Caco-2 (cell line): Measurements from ENCODE around the gene NGB. TPM values are rescaled to one million over a fixed set of nuclear protein-coding genes. Genes with fewer than 3 reads are reported as not detected.

Experiments used
- BruUV-seq: library from RNA; stranded (reverse); fragments of 400-500 nt; replicated peaks from 2 replicates; lab custom pipeline; 2021; lab: Mats Ljungman, UMichigan
- CTCF ChIA-PET: fragments of 300-600 bp; sonication (Branson Sonifier 250); formaldehyde crosslinking; loops from one replicate; lab custom pipeline; 2022; ENCODE audit warnings: antibody characterized with exemption; lab: Charles Lee
- POLR2A ChIA-PET: fragments of 300-600 bp; sonication (Branson Sonifier 250); formaldehyde crosslinking; loops from one replicate; lab custom pipeline; 2022; ENCODE audit warnings: antibody characterized with exemption; lab: Charles Lee
- DNase-seq, 2 experiments: peaks; one replicate each; pipeline versions ENCODE4 v3.0.0 to v3.0.0-alpha.2; 2020 to 2022
- H3K27me3 ChIP-seq: replicated peaks from 2 replicates; pipeline ENCODE4 v1.6.0; 2011; ENCODE audit warnings: low read length; ENCODE audit not compliant: control insufficient read depth, insufficient read depth
- H3K36me3 ChIP-seq: 2 replicates; pipeline ENCODE4 v1.5.1; 2011; ENCODE audit warnings: low read length; ENCODE audit not compliant: control insufficient read depth, insufficient read depth
- H3K4me1 ChIP-seq: fragments of 250-450 bp; sonication (Bioruptor Pico); 2 replicates; pipeline ENCODE4 v1.5.1; 2020; ENCODE audit warnings: mild to moderate bottlenecking
- H3K4me3 ChIP-seq: 2 replicates; pipeline ENCODE4 v1.5.1; 2011; ENCODE audit warnings: low read depth, mild to moderate bottlenecking, control low read depth, low read length
- H3K9me3 ChIP-seq: fragments of 250-450 bp; sonication (Bioruptor Pico); 2 replicates; pipeline ENCODE4 v1.5.1; 2020; ENCODE audit warnings: mild to moderate bottlenecking, moderate library complexity
- H3K27ac Mint-ChIP-seq: one replicate; pipeline ENCODE4 v1.8.0; 2022; ENCODE audit warnings: mixed read lengths; ENCODE audit not compliant: unreplicated experiment
- H3K27me3 Mint-ChIP-seq: one replicate; pipeline ENCODE4 v1.8.0; 2022; ENCODE audit warnings: mixed read lengths; ENCODE audit not compliant: insufficient read depth, unreplicated experiment
- H3K36me3 Mint-ChIP-seq: one replicate; pipeline ENCODE4 v1.8.0; 2022; ENCODE audit warnings: mild to moderate bottlenecking, mixed read lengths; ENCODE audit not compliant: insufficient read depth, unreplicated experiment
- H3K4me1 Mint-ChIP-seq: one replicate; pipeline ENCODE4 v1.8.0; 2022; ENCODE audit warnings: low read depth, mixed read lengths; ENCODE audit not compliant: unreplicated experiment
- H3K4me3 Mint-ChIP-seq: one replicate; pipeline ENCODE4 v1.8.0; 2022; ENCODE audit warnings: mild to moderate bottlenecking, moderate library complexity, mixed read lengths; ENCODE audit not compliant: unreplicated experiment
- H3K9me3 Mint-ChIP-seq: one replicate; pipeline ENCODE4 v1.8.0; 2022; ENCODE audit warnings: mixed read lengths; ENCODE audit not compliant: unreplicated experiment
- intact Hi-C: fragments of 100-400 bp; cut with micrococcal nuclease; formaldehyde crosslinking; loops from one replicate; pipeline ENCODE4 v1.10.0; 2022; ENCODE audit not compliant: unreplicated experiment
- total RNA-seq: library from RNA; stranded (reverse); gene quantifications from 2 replicates; pipeline ENCODE4 v1.2.3, GENCODE V29; 2022
- TF ChIP-seq, protein P1 (sequence below), 2 experiments: fragments of 200-600 bp in 1 of 2; IDR thresholded peaks; 1 replicate in 1 of 2; 2 replicates in 1 of 2; pipeline versions ENCODE4 v1.5.1 to v1.8.0; 2011 to 2022; ENCODE audit warnings: antibody characterized with exemption in 1 of 2, control low read depth in 1 of 2, inconsistent platforms in 1 of 2, low read depth in 1 of 2, low read length in 1 of 2, mild to moderate bottlenecking in 1 of 2, moderate library complexity in 1 of 2; ENCODE audit not compliant: insufficient read depth in 1 of 2, severe bottlenecking in 1 of 2, unreplicated experiment in 1 of 2

Gene NGB
- total RNA-seq, 1 experiment from 2014 or later = not detected

DNA sequence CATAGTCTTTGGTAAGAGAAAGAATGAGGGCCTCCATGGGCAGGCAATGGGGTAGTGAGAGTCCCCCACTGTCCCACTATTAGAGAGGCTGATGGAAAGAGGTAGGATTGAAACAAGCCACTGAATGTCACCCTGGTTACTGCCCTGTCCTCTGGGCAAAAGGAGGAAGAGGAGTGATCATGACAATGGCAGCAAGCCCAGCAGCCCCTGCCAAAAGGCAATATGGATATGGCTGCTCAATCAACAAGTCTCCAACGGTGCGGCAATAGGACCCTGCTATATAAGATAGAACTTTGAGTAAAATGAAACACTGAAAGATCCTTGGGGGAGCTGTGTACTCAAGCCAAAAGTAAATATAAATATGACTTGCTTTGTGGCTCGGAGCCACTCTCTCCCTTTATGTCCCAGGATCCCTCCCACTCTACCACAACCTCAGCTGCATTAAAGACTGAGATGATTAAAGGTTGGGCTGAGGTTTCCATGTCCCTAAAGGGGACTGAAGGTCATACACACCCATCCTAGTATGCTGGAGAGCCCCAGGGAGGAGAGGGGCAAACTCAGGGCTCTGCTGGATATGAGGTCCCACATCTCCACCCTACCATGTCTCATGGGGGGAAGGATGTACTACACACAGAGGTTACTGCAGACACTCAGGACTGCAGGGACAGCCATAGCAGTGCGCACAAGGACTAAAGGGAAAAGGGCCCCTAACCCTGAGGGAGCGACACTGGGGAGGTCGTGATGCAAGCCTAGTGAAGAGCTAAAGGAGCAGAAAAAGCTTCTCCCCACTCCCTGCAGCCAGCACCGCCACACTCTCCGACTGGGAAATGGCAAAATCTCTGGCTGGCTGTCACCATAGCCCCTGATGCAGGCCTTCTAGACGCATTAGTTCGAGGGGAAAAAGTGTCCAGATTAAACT, 43.8 kb upstream of the NGB start:
- Mint-ChIP-seq H3K36me3 (peaks cover under 1% of the 10 kb centered on the region), H3K4me3 (no peak overlapping the region), H3K4me1 (peaks cover 9% of the 10 kb centered on the region), H3K9me3 (no peaks in the 10 kb centered on the region), H3K27ac (peak overlapping the region; percentile 61), H3K27me3 (no peaks in the 10 kb centered on the region)
- CTCF ChIA-PET = interaction anchor here (0.7 to 3.0 kb wide), 9 partner anchors 8 to 870 kb away, joined by 3 to 66 read pairs (median 6); partner anchors contain the start of genes SAMD15 and TMED8
- no peak overlapping the region for H3K4me3 ChIP-seq
- TF ChIP-seq, protein P1, sequence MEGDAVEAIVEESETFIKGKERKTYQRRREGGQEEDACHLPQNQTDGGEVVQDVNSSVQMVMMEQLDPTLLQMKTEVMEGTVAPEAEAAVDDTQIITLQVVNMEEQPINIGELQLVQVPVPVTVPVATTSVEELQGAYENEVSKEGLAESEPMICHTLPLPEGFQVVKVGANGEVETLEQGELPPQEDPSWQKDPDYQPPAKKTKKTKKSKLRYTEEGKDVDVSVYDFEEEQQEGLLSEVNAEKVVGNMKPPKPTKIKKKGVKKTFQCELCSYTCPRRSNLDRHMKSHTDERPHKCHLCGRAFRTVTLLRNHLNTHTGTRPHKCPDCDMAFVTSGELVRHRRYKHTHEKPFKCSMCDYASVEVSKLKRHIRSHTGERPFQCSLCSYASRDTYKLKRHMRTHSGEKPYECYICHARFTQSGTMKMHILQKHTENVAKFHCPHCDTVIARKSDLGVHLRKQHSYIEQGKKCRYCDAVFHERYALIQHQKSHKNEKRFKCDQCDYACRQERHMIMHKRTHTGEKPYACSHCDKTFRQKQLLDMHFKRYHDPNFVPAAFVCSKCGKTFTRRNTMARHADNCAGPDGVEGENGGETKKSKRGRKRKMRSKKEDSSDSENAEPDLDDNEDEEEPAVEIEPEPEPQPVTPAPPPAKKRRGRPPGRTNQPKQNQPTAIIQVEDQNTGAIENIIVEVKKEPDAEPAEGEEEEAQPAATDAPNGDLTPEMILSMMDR (IDR thresholded peaks at IDR 0.05; ENCODE audit: insufficient read depth in 1 of 2, low read depth in 1 of 2, low read length in 1 of 2, severe bottlenecking in 1 of 2, unreplicated experiment in 1 of 2) = no peak
- BruUV-seq = no TSS peak
- intact Hi-C loops = no loop called here
- no peak for DNase-seq
- H3K36me3 ChIP-seq = no peaks in the 10 kb centered on the region
- no peaks in the 10 kb centered on the region for H3K27me3 ChIP-seq
- POLR2A ChIA-PET = no interaction called here
- peaks cover 36% of the 10 kb centered on the region for H3K4me1 ChIP-seq
- no peaks in the 10 kb centered on the region for H3K9me3 ChIP-seq

- ChIA-PET CTCF (interaction anchor here (1.0 to 2.2 kb wide), 2 partner anchors 10 to 101 kb away, joined by 4 to 9 read pairs; no protein-coding TSS in a partner anchor), POLR2A (interaction anchor here (0.6 kb wide), 1 partner anchor 425 kb away, joined by 3 read pairs; no protein-coding TSS in a partner anchor)
- H3K27me3 ChIP-seq = no peaks in the 10 kb centered on the region
- TF ChIP-seq, protein P1 (IDR thresholded peaks at IDR 0.05; ENCODE audit: insufficient read depth in 1 of 2, low read depth in 1 of 2, low read length in 1 of 2, severe bottlenecking in 1 of 2, unreplicated experiment in 1 of 2) = no peak
- intact Hi-C loops = no loop called here
- H3K4me3 ChIP-seq = no peak overlapping the region
- H3K36me3 Mint-ChIP-seq = no peaks in the 10 kb centered on the region
- H3K4me3 Mint-ChIP-seq = peak overlapping the region; percentile 14
- H3K4me1 Mint-ChIP-seq = peaks cover 9% of the 10 kb centered on the region
- DNase-seq = peak; percentile 51 to 74
- H3K9me3 Mint-ChIP-seq = no peaks in the 10 kb centered on the region
- peaks cover 34% of the 10 kb centered on the region for H3K4me1 ChIP-seq
- BruUV-seq = no TSS peak
- no peaks in the 10 kb centered on the region for H3K27me3 Mint-ChIP-seq
- peak overlapping the region; percentile 61 for H3K27ac Mint-ChIP-seq
- no peaks in the 10 kb centered on the region for H3K9me3 ChIP-seq
- H3K36me3 ChIP-seq = no peaks in the 10 kb centered on the region
These were observed 43.0 kb upstream of the NGB start for GRCh38 chr14:77314043-77314442.

- Mint-ChIP-seq H3K4me3 (no peak overlapping the region), H3K27ac (peak overlapping the region; percentile 61), H3K36me3 (no peaks in the 10 kb centered on the region), H3K9me3 (no peaks in the 10 kb centered on the region), H3K27me3 (no peaks in the 10 kb centered on the region), H3K4me1 (peaks cover 9% of the 10 kb centered on the region)
- BruUV-seq = no TSS peak
- no peak overlapping the region for H3K4me3 ChIP-seq
- H3K9me3 ChIP-seq = no peaks in the 10 kb centered on the region
- no peaks in the 10 kb centered on the region for H3K36me3 ChIP-seq
- ChIA-PET CTCF (interaction anchor here (2.2 kb wide), 1 partner anchor 10 kb away, joined by 9 read pairs; no protein-coding TSS in a partner anchor), POLR2A (no interaction called here)
- intact Hi-C loops = no loop called here
- peaks cover 34% of the 10 kb centered on the region for H3K4me1 ChIP-seq
- TF ChIP-seq, protein P1 (IDR thresholded peaks at IDR 0.05; ENCODE audit: insufficient read depth in 1 of 2, low read depth in 1 of 2, low read length in 1 of 2, severe bottlenecking in 1 of 2, unreplicated experiment in 1 of 2) = no peak
- no peak for DNase-seq
- no peaks in the 10 kb centered on the region for H3K27me3 ChIP-seq
These were observed 42.4 kb upstream of the NGB start for GRCh38 chr14:77313371-77313770.
